ENCODE data around the gene TBXA2R. TPM values are rescaled to one million over a fixed set of nuclear protein-coding genes. Genes with fewer than 3 reads are reported as not detected.

The TBXA2R gene
- total RNA-seq, result 0.73 and 1.8 TPM in 2 replicates

DNA sequence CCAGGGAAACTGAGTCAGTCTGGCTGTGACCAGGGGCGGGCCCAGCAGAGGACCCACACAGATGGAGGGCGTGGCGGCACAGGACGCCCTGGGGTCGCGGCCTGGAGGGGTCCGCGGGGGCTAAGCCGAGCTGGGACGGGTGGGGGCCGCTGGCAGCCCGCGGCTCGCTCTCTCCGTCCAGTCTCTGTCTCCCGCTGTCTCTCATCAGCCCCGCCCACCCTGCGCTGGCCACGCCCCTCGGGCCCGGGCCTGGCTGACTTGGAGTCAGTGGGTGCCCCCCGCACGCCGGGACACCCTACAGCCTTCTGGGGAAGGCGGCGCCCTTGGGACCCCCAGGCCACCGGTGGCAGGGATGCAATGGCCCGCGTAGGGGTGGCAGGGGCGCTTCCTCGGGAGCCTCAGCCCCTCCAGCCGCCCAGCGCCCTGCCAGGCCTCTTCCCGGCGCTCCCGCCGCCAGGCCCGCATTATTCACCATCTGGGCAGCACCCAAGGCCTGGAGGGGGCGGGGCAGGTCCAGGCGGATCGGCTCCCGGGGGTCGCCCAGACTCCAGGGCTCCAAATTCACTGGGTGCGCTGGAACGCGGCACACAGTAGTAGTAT lies at the start of gene TBXA2R:
TBXA2R (minus strand) TSS at position 186 of the 600 bp plus-strand sequence. CDS start 6,241 bp downstream, outside the sequence.

DNA sequence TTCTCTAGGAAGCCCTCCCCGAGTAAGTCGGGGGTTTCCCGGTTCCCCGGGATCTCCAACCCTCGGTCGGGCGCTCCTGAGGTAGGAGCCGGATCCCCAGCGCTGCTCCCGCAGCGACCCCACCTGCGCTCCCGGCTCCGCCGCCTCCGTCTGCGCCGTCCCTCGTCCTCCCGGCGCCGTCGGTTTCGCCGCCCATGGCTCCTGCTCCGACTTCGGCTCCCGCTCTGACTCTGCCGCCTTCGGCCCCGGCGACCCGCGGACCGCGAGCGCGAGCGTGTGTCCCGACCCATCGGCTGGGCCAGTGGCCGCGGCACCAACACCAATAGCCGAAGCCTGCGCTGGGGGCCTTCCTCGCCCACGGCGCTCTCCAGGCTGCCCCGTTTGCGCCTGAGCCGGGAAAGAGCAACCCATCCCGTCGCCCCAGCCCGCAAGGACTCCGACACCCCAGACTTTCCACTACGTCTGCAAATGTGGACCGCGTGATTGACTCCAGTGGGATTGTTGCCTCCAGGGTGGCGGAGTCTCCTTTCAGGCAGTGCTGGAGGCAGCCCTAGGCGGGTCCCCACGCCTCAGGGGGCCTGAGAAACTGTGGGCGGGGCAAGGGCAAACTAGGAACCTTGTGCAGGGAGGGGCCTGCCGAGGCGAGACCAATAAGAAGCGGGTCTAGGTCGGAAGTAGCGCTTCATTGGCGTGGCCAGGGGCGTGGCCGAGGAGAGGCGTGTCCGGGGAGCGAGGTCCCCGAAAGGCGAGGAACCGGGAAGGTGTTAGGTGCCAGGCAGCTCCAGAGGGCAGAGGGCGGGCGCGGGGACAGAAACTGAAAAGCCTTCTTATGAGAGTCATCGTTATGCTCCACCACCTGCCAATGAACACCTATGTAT lies 20.0 kb upstream of the TBXA2R start, which contains the start of gene CACTIN:
CACTIN (minus strand) TSS at position 318 of the 878 bp plus-strand sequence; CDS start at position 290, 28 bp downstream.

DNA sequence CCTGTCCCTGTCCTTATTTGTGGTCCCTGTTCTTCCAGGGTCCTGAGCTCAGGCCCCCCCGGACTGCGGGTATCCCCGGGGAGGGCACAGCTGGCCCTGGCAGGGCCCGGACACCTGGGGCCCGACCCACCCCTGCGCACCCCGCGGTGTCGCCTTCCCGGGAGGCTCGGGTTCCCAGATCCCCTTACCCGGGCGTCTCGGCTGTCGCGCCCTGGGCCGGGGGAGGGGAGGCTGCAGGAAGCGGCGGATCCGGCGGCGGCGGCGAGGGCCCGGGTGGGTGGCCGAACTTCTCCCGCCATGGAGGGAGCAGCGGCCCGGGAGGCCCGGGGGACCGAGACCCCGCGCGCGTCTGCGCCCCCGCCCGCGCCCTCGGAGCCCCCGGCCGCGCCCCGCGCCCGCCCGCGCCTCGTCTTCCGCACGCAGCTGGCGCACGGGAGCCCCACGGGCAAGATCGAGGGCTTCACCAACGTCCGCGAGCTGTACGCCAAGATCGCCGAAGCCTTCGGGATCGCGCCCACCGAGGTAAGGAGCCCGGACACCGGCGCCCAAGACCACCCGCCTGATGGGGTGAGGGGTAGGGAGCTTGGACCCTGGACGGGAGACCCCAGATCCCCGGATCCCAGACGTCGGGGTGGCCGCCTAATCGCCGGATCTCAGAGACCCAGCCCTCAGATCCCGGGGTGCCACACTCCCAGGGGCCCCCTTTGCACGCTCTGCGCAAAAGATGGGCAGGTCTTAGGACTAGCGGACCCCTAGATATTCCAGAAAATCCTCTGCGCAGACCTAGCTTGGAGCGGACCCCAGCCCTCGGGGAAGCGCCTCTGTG lies 21.2 kb downstream of the TBXA2R start, which contains the start of gene GIPC3:
GIPC3 (plus strand) TSS at position 178 of the 826 bp plus-strand sequence; CDS start at position 298, 120 bp downstream.

DNA sequence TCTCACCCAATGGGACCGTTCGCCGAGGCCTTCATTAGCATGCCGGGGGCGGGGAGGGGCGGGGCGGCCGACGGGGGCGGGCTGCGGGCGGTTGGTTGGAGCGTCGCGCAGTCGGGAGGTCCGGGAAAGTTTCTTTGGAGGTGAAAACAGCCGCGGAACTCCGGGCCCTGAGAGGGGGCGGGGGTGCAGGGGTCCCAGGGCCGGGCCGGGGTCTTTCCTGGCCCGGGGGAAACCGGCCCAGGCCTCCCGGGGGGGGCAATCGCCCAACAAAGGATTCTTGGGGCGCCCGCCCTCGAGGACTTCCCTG lies 33.9 kb downstream of the TBXA2R start, which contains the start of gene HMG20B:
HMG20B (plus strand) TSS at position 90 of the 307 bp plus-strand sequence. CDS start 366 bp downstream, outside the sequence.

DNA sequence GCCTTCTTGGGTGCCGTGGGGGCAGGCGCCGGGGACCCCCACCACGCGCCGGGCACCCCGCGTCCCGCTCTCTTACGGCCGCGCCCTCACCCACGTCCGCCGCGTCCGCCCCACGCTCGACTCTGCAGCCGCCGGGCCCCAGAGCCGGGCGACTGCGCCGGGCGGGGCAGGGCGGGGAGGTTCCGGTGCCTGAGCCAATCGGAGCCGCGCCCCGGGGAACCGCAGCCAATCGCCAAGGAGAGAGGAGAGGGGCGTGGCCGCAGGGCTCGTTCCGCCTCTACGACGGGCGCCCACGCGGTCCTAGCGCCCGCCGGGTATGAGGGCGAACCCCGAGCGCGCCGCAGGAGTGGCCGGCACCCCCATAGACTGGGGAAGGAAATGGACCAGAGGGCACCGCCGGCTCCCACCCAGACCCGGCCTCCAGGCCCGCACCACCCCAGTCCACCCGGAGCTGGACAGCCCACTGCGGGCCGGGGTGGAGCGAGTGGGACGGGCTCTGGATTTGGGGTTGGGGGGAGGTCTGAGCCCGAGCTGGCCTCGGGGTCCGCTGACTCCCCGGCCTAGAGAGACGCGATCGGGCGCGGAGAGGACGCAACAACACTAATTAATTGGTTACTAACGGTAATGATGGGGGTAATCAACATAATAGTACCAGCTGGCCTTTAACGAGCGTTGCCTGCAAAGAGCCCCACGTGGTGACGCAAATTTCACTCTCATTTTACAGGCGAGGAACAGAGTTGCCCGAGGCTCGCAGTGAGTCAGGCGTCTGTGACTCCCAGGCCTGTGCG lies 49.0 kb downstream of the TBXA2R start, which contains the start of gene MFSD12:
MFSD12 (minus strand) TSS at position 126 of the 788 bp plus-strand sequence. CDS start 183 bp downstream, outside the sequence.

Small RNAs within 50 kb of the gene (small RNA-seq; reads per million reads assigned to genes)
- not detected for gene AC005786.1

Other genes with a start within 250 kb of the TBXA2R start
- 66.3 and 76.4 TPM in 2 replicates for gene NFIC, start 240.3 kb downstream of the TBXA2R start, total RNA-seq
- not detected in 2 replicates for gene SMIM24, start 126.3 kb downstream of the TBXA2R start, total RNA-seq
- not detected in 2 replicates for gene SMIM44, start 123.4 kb downstream of the TBXA2R start, total RNA-seq
- gene DOHH, start 106.2 kb downstream of the TBXA2R start, total RNA-seq, result 7.3 and 9.6 TPM in 2 replicates
- 44.6 and 45.6 TPM in 2 replicates for gene FZR1, start 100.6 kb downstream of the TBXA2R start, total RNA-seq
- not detected in 2 replicates for gene TEKTIP1, start 67.7 kb downstream of the TBXA2R start, total RNA-seq
- 82.7 and 86.6 TPM in 2 replicates for gene MFSD12, start 49.3 kb downstream of the TBXA2R start, total RNA-seq
- 73.5 and 85.2 TPM in 2 replicates for gene HMG20B, start 33.9 kb downstream of the TBXA2R start, total RNA-seq
- under 0.01 TPM in 2 replicates for gene GIPC3, start 21.4 kb downstream of the TBXA2R start, total RNA-seq
- 21.7 and 26.4 TPM in 2 replicates for gene CACTIN, start 19.9 kb upstream of the TBXA2R start, total RNA-seq
- gene PIP5K1C, start 93.6 kb upstream of the TBXA2R start, total RNA-seq, result 21.7 and 24.0 TPM in 2 replicates
- gene TJP3, start 101.5 kb upstream of the TBXA2R start, total RNA-seq, result not detected in 2 replicates
- gene APBA3, start 154.8 kb upstream of the TBXA2R start, total RNA-seq, result 15.1 and 23.1 TPM in 2 replicates
- gene MRPL54, start 155.8 kb upstream of the TBXA2R start, total RNA-seq, result 35.3 and 38.3 TPM in 2 replicates
- not detected in 2 replicates for gene RAX2, start 165.4 kb upstream of the TBXA2R start, total RNA-seq
- under 0.01 and 0.98 TPM in 2 replicates for gene MATK, start 179.5 kb upstream of the TBXA2R start, total RNA-seq

All from subcutaneous preadipocyte (primary cell).